Neural progenitor cell (in vitro differentiated cells): ENCODE measurements around the gene RHPN2. TPM values are rescaled to one million over a fixed set of nuclear protein-coding genes. Genes with fewer than 3 reads are reported as not detected.
"Not testable (repeated sequence)": the region's sequence is repeated elsewhere in the genome, so short reads cannot be mapped to it uniquely, and the experiment has no call there.

Experiments used
- DNase-seq: peaks from one replicate; pipeline ENCODE4 v3.0.0-alpha.2; 2016; ENCODE audit warnings: low spot score
- H2AFZ ChIP-seq: fragments of 200-600 bp; sonication (generic); replicated peaks from 2 replicates; pipeline ENCODE4 v1.6.1; 2016; ENCODE audit warnings: antibody characterized with exemption
- H3F3A ChIP-seq: fragments of 200-600 bp; sonication (generic); 2 replicates; pipeline ENCODE4 v1.6.1; 2016; ENCODE audit warnings: antibody characterized with exemption, low read depth
- H3K27ac ChIP-seq: fragments of 200-600 bp; sonication (generic); 2 replicates; pipeline ENCODE4 v1.5.1; 2016; ENCODE audit warnings: mild to moderate bottlenecking
- H3K27me3 ChIP-seq: fragments of 200-600 bp; sonication (generic); 2 replicates; pipeline ENCODE4 v1.6.1; 2016; ENCODE audit warnings: mild to moderate bottlenecking, moderate library complexity
- H3K36me3 ChIP-seq: fragments of 200-600 bp; sonication (generic); 2 replicates; pipeline ENCODE4 v1.5.1; 2016
- H3K4me1 ChIP-seq: fragments of 200-600 bp; sonication (generic); 2 replicates; pipeline ENCODE4 v1.6.1; 2016; ENCODE audit warnings: mixed run types
- H3K4me2 ChIP-seq: fragments of 200-600 bp; sonication (generic); 2 replicates; pipeline ENCODE4 v1.6.1; 2016
- H3K4me3 ChIP-seq: fragments of 200-600 bp; sonication (generic); 2 replicates; pipeline ENCODE4 v1.5.1; 2016
- H3K79me2 ChIP-seq: fragments of 200-600 bp; sonication (generic); 2 replicates; pipeline ENCODE4 v1.6.1; 2016; ENCODE audit warnings: low read depth
- H3K9ac ChIP-seq: fragments of 200-600 bp; sonication (generic); 2 replicates; pipeline ENCODE4 v1.6.1; 2016
- H3K9me3 ChIP-seq: fragments of 200-600 bp; sonication (generic); 2 replicates; pipeline ENCODE4 v1.5.1; 2016; ENCODE audit warnings: low read depth
- H4K20me1 ChIP-seq: fragments of 200-600 bp; sonication (generic); 2 replicates; pipeline ENCODE4 v1.6.1; 2016; ENCODE audit warnings: low read depth
- H3K27ac Mint-ChIP-seq: 3 replicates; pipeline ENCODE4 v1.8.0; 2021; ENCODE audit warnings: mixed read lengths
- H3K27me3 Mint-ChIP-seq: 2 replicates; pipeline ENCODE4 v1.8.0; 2022; ENCODE audit warnings: low read depth, mild to moderate bottlenecking, inconsistent platforms, moderate library complexity, mixed read lengths; ENCODE audit not compliant: insufficient read depth
- H3K36me3 Mint-ChIP-seq: 3 replicates; pipeline ENCODE4 v1.8.0; 2021; ENCODE audit warnings: mixed read lengths
- H3K4me1 Mint-ChIP-seq: 3 replicates; pipeline ENCODE4 v1.8.0; 2021; ENCODE audit warnings: mixed read lengths
- H3K4me3 Mint-ChIP-seq: 3 replicates; pipeline ENCODE4 v1.8.0; 2021; ENCODE audit warnings: mild to moderate bottlenecking, moderate library complexity, mixed read lengths
- H3K9me3 Mint-ChIP-seq: 3 replicates; pipeline ENCODE4 v1.8.0; 2020; ENCODE audit warnings: mixed read lengths
- EZH2 ChIP-seq: fragments of 200-600 bp; sonication (generic); IDR thresholded peaks from 2 replicates; pipeline ENCODE4 v1.6.1; 2017; ENCODE audit warnings: antibody characterized with exemption, mild to moderate bottlenecking, moderate library complexity
- EZH2phosphoT487 ChIP-seq: fragments of 200-600 bp; sonication (generic); IDR thresholded peaks from 2 replicates; pipeline ENCODE4 v1.6.1; 2017; ENCODE audit warnings: antibody characterized with exemption
- total RNA-seq: library from RNA; depleted of rRNA; stranded (reverse); fragments of >200 nt; gene quantifications from 2 replicates; pipeline ENCODE4 v1.2.3, GENCODE V29; 2015; ENCODE audit warnings: low replicate concordance
- TF ChIP-seq, protein P1 (sequence below): fragments of 200-600 bp; sonication (generic); IDR thresholded peaks from 2 replicates; pipeline ENCODE4 v1.5.1; 2017; ENCODE audit warnings: antibody characterized with exemption, mild to moderate bottlenecking

Gene RHPN2
- total RNA-seq, 1 donor from 2014 or later: 27.0 TPM

- Histone ChIP-seq H4K20me1 (no peaks in the 10 kb centered on the region), H3K27ac (no peak overlapping the region), H3K4me3 (no peak overlapping the region), H3K36me3 (no peaks in the 10 kb centered on the region), H3K9me3 (no peaks in the 10 kb centered on the region), H2AFZ (no peak overlapping the region), H3K9ac (no peak overlapping the region), H3F3A (no peaks in the 10 kb centered on the region), H3K4me2 (no peak overlapping the region), H3K4me1 (no peaks in the 10 kb centered on the region), H3K79me2 (no peaks in the 10 kb centered on the region), H3K27me3 (no peaks in the 10 kb centered on the region)
- H3K27me3 Mint-ChIP-seq: peaks cover 2% of the 10 kb centered on the region
- no peaks in the 10 kb centered on the region for H3K9me3 Mint-ChIP-seq
- TF ChIP-seq, protein P1, sequence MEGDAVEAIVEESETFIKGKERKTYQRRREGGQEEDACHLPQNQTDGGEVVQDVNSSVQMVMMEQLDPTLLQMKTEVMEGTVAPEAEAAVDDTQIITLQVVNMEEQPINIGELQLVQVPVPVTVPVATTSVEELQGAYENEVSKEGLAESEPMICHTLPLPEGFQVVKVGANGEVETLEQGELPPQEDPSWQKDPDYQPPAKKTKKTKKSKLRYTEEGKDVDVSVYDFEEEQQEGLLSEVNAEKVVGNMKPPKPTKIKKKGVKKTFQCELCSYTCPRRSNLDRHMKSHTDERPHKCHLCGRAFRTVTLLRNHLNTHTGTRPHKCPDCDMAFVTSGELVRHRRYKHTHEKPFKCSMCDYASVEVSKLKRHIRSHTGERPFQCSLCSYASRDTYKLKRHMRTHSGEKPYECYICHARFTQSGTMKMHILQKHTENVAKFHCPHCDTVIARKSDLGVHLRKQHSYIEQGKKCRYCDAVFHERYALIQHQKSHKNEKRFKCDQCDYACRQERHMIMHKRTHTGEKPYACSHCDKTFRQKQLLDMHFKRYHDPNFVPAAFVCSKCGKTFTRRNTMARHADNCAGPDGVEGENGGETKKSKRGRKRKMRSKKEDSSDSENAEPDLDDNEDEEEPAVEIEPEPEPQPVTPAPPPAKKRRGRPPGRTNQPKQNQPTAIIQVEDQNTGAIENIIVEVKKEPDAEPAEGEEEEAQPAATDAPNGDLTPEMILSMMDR: no peak
- TF ChIP-seq EZH2phosphoT487 (no peak), EZH2 (no peak)
- peaks cover 34% of the 10 kb centered on the region for H3K36me3 Mint-ChIP-seq
- no peaks in the 10 kb centered on the region for H3K4me1 Mint-ChIP-seq
- H3K27ac Mint-ChIP-seq: no peak overlapping the region
- no peak overlapping the region for H3K4me3 Mint-ChIP-seq
- no peak for DNase-seq
Observed at GRCh38 chr19:32945260-32945659, 119.4 kb downstream of the RHPN2 start.

- H3K9me3 Mint-ChIP-seq, DNase-seq, H2AFZ ChIP-seq, H3K27me3 Mint-ChIP-seq, H3K4me2 ChIP-seq, H3K4me1 ChIP-seq, H3K27ac Mint-ChIP-seq, H3K4me3 ChIP-seq, H3K9ac ChIP-seq, H4K20me1 ChIP-seq, H3K36me3 ChIP-seq, H3K79me2 ChIP-seq, H3K4me1 Mint-ChIP-seq, H3K4me3 Mint-ChIP-seq, H3F3A ChIP-seq, H3K27ac ChIP-seq, H3K9me3 ChIP-seq, H3K27me3 ChIP-seq: not testable (repeated sequence)
- peaks cover 26% of the 10 kb centered on the region for H3K36me3 Mint-ChIP-seq
Observed at GRCh38 chr19:32941273-32941672, 123.4 kb downstream of the RHPN2 start.

DNA sequence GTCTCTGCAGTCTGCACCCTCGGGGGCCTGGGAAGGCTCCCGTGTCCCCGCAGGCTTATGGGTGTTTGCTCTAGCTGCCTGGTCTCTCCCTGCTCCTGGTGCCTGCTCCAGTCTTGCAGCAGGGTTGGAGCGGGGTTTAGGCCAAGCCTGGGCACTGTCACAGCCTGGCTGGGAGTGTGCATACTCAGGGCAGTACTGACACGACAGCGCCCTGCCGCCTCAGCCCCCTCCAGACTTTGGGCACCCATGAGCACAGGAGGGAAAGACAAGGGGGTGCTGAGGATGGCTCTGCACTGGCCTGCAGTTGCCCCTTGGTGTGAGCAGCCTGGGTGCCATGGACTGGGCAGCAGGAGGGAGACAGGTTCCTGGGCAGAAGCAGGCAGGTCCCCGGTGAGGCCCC is 128.6 kb downstream of the RHPN2 start:
- Mint-ChIP-seq H3K4me3 (no peak overlapping the region), H3K9me3 (no peaks in the 10 kb centered on the region), H3K27ac (no peak overlapping the region), H3K36me3 (peaks cover 19% of the 10 kb centered on the region), H3K27me3 (no peaks in the 10 kb centered on the region), H3K4me1 (no peaks in the 10 kb centered on the region)
- no peaks in the 10 kb centered on the region for H3K9me3 ChIP-seq
- no peak overlapping the region for H3K4me3 ChIP-seq
- no peaks in the 10 kb centered on the region for H3K4me1 ChIP-seq
- H3F3A ChIP-seq: no peaks in the 10 kb centered on the region
- H3K79me2 ChIP-seq: no peaks in the 10 kb centered on the region
- H3K9ac ChIP-seq: no peak overlapping the region
- no peaks in the 10 kb centered on the region for H3K27me3 ChIP-seq
- no peak overlapping the region for H3K4me2 ChIP-seq
- peaks cover 4% of the 10 kb centered on the region for H3K36me3 ChIP-seq
- DNase-seq: no peak
- TF ChIP-seq EZH2 (no peak), EZH2phosphoT487 (no peak)
- TF ChIP-seq, protein P1: no peak
- H2AFZ ChIP-seq: no peak overlapping the region
- no peaks in the 10 kb centered on the region for H4K20me1 ChIP-seq
- H3K27ac ChIP-seq: no peak overlapping the region

GRCh38 chr19:32935629-32936028 is 129.1 kb downstream of the RHPN2 start:
- Histone ChIP-seq H3K4me1 (no peaks in the 10 kb centered on the region), H3K27ac (no peak overlapping the region), H3F3A (no peaks in the 10 kb centered on the region), H2AFZ (no peak overlapping the region), H3K4me2 (no peak overlapping the region), H3K79me2 (no peaks in the 10 kb centered on the region), H3K36me3 (peaks cover 4% of the 10 kb centered on the region), H3K4me3 (no peak overlapping the region), H4K20me1 (no peaks in the 10 kb centered on the region), H3K9me3 (no peaks in the 10 kb centered on the region), H3K9ac (no peak overlapping the region), H3K27me3 (no peaks in the 10 kb centered on the region)
- H3K4me1 Mint-ChIP-seq: no peaks in the 10 kb centered on the region
- no peaks in the 10 kb centered on the region for H3K9me3 Mint-ChIP-seq
- no peaks in the 10 kb centered on the region for H3K27me3 Mint-ChIP-seq
- no peak overlapping the region for H3K4me3 Mint-ChIP-seq
- no peak for TF ChIP-seq EZH2phosphoT487
- TF ChIP-seq, protein P1: no peak
- no peak for TF ChIP-seq EZH2
- no peak for DNase-seq
- no peak overlapping the region for H3K27ac Mint-ChIP-seq
- H3K36me3 Mint-ChIP-seq: peaks cover 19% of the 10 kb centered on the region
